Activated naive CD4-positive, alpha-beta T cell (primary cell): ENCODE results near the gene LYZL2.
"Not testable (repeated sequence)": the region's sequence is repeated elsewhere in the genome, so short reads cannot be mapped to it uniquely, and the experiment has no call there.

ENCODE experiments used
- DNase-seq, 4 experiments: peaks; one replicate each; lab custom pipeline; 2025; lab: John Stamatoyannopoulos, UW

LYZL2 gene

GRCh38 chr10:30594077-30594476, 35.5 kb downstream of the LYZL2 start:
- DNase-seq = no peak

GRCh38 chr10:30592770-30593169, 36.8 kb downstream of the LYZL2 start:
- DNase-seq = not testable (repeated sequence)

- peak in 1 of 4 experiments; percentile 10 for DNase-seq
These were observed 38.3 kb downstream of the LYZL2 start for GRCh38 chr10:30591249-30591670.

- DNase-seq = no peak
These were observed 40.1 kb downstream of the LYZL2 start for GRCh38 chr10:30589441-30589840.

- DNase-seq = no peak
These were observed 42.0 kb downstream of the LYZL2 start for GRCh38 chr10:30587522-30588031.

GRCh38 chr10:30586828-30587227, 42.7 kb downstream of the LYZL2 start:
- DNase-seq = no peak

- DNase-seq = no peak
These were observed 45.7 kb downstream of the LYZL2 start for GRCh38 chr10:30583778-30584415.

GRCh38 chr10:30581779-30582380, 47.7 kb downstream of the LYZL2 start:
- no peak for DNase-seq

GRCh38 chr10:30580676-30581075, 48.9 kb downstream of the LYZL2 start:
- DNase-seq = no peak

GRCh38 chr10:30580241-30580640, 49.3 kb downstream of the LYZL2 start:
- no peak for DNase-seq

- no peak for DNase-seq
These were observed 50.0 kb downstream of the LYZL2 start for GRCh38 chr10:30579574-30579973.

GRCh38 chr10:30577048-30577447, 52.5 kb downstream of the LYZL2 start:
- DNase-seq = no peak

- DNase-seq = no peak
These were observed 52.9 kb downstream of the LYZL2 start for GRCh38 chr10:30576641-30577040.

- DNase-seq = no peak
These were observed 55.1 kb downstream of the LYZL2 start for GRCh38 chr10:30574432-30574796.

GRCh38 chr10:30573721-30574431, 55.7 kb downstream of the LYZL2 start:
- DNase-seq = no peak

- DNase-seq = no peak
These were observed 64.1 kb downstream of the LYZL2 start for GRCh38 chr10:30565449-30565848.

GRCh38 chr10:30562787-30563186, 66.8 kb downstream of the LYZL2 start:
- DNase-seq = no peak
